Measurements from ENCODE around the gene ZNF281.

GRCh38 chr1:200365897-200366426 is 43.9 kb downstream of the ZNF281 start:
- no peak for TF ChIP-seq POLR2A (IDR thresholded peaks at IDR 0.05)
- TF ChIP-seq CTCF (IDR thresholded peaks at IDR 0.05), result no peak
- no peak for TF ChIP-seq EP300 (IDR thresholded peaks at IDR 0.05)

All from gastroesophageal sphincter (tissue), 3 donors.